ENCODE results near the gene MICU2. TPM values are rescaled to one million over a fixed set of nuclear protein-coding genes. Genes with fewer than 3 reads are reported as not detected.

MICU2 gene
- total RNA-seq, 1 donor from 2014 or later, result 61.9 TPM

DNA sequence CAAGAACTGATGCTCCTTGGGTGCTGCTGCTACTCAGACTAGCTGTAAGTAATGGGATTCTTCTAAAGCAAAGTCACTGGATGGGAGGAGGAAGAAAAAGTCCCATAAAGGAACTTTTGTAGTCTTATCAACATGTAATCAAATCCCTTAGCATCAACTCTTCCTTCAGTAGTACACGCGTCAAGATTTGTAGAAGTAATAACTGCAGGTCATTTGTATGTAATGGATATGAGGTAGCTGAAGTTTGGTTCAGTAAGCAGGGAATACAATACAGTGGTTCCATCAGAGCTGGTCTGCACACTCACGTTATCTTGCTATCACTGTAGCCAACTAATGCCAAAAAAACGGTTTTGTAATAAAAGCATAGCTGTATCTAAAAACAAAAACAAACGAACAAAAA is 72.5 kb downstream of the MICU2 start:
- intact Hi-C loops (cut with DNase I), result no loop called here
- Histone ChIP-seq H3K4me3 (no peak overlapping the region), H3K9me3 (no peaks in the 10 kb centered on the region), H3K4me1 (no peaks in the 10 kb centered on the region), H3K27ac (no peak overlapping the region), H3K27me3 (no peaks in the 10 kb centered on the region), H3K36me3 (no peaks in the 10 kb centered on the region)
- TF ChIP-seq POLR2AphosphoS5 (IDR thresholded peaks at IDR 0.05; ENCODE audit: insufficient read depth in 1 of 2, low read depth in 1 of 2) (no peak), POLR2A (IDR thresholded peaks at IDR 0.05) (no peak)
- TF ChIP-seq, protein P1, sequence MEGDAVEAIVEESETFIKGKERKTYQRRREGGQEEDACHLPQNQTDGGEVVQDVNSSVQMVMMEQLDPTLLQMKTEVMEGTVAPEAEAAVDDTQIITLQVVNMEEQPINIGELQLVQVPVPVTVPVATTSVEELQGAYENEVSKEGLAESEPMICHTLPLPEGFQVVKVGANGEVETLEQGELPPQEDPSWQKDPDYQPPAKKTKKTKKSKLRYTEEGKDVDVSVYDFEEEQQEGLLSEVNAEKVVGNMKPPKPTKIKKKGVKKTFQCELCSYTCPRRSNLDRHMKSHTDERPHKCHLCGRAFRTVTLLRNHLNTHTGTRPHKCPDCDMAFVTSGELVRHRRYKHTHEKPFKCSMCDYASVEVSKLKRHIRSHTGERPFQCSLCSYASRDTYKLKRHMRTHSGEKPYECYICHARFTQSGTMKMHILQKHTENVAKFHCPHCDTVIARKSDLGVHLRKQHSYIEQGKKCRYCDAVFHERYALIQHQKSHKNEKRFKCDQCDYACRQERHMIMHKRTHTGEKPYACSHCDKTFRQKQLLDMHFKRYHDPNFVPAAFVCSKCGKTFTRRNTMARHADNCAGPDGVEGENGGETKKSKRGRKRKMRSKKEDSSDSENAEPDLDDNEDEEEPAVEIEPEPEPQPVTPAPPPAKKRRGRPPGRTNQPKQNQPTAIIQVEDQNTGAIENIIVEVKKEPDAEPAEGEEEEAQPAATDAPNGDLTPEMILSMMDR (IDR thresholded peaks at IDR 0.05), result no peak
- DNase-seq (ENCODE audit: extremely low spot score in 2 of 2), result no peak

DNA sequence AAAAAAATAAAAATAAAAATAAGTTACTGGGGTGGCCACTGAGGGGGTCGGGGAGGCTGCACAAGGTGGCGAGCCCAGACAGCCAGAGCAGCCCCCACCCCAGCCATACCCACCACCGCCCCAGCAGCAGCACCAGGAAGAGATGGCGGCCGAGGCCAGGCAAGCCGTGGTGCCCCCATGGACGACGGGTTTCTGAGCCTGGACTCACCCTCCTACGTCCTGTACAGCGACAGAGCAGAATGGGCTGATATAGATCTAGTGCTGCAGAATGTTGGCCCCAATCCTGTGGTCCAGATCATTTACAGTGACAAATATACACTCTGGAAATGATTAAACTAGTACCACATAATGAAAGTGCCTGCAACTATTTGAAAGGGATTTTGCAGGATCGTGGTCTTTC is 73.3 kb downstream of the MICU2 start:
- no peaks in the 10 kb centered on the region for H3K27me3 ChIP-seq

DNA sequence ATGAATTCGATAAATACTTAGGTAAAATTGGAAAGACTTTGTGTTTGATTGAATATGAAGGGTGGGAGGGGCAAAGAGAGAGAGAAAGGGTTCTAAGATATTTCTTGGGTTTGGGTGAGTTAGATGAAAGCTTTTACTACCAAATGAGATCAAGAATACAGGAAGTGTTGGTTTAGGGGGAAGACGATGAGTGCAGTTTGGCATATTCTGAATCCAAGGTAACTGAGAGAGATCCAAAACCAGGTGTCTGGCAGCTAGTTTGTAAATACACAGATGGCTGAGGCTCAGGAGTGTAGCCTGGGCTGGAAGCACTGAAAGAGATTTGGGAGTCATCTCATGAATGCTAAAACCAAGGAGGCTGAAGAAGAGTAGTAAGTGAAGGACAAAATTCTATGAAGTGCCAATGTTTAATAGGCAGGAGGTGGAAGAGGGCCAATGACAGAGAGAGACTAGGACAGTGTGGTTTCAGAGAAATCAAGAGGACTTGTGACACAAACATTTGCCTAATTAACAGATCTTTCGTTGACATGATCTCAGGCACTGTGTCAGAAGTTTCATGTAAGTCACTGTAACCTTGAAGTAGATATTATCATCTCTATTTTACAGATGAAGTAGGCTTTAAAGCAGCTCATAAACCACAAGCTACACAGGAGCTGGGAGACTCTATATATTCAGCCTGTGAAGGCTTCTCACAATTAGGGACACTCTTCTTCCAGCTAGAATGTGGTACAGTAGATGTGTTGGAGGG is 74.7 kb downstream of the MICU2 start:
- Histone ChIP-seq H3K27me3 (no peaks in the 10 kb centered on the region), H3K4me3 (no peak overlapping the region), H3K36me3 (no peaks in the 10 kb centered on the region), H3K4me1 (no peaks in the 10 kb centered on the region), H3K9me3 (no peaks in the 10 kb centered on the region), H3K27ac (no peak overlapping the region)
- intact Hi-C loops (cut with DNase I), result no loop called here
- DNase-seq (ENCODE audit: extremely low spot score in 2 of 2), result no peak
- TF ChIP-seq, protein P1 (IDR thresholded peaks at IDR 0.05), result no peak
- no peak for TF ChIP-seq POLR2AphosphoS5 (IDR thresholded peaks at IDR 0.05; ENCODE audit: insufficient read depth in 1 of 2, low read depth in 1 of 2)
- TF ChIP-seq POLR2A (IDR thresholded peaks at IDR 0.05), result no peak

More for the DNA sequence above, 73.3 kb downstream of the MICU2 start:
- TF ChIP-seq POLR2A (IDR thresholded peaks at IDR 0.05), result no peak
- no peak for TF ChIP-seq POLR2AphosphoS5 (IDR thresholded peaks at IDR 0.05; ENCODE audit: insufficient read depth in 1 of 2, low read depth in 1 of 2)
- TF ChIP-seq, protein P1 (IDR thresholded peaks at IDR 0.05), result no peak
- DNase-seq (ENCODE audit: extremely low spot score in 2 of 2), result no peak
- intact Hi-C loops (cut with DNase I), result no loop called here
- Histone ChIP-seq H3K27ac (no peak overlapping the region), H3K4me3 (no peak overlapping the region), H3K36me3 (no peaks in the 10 kb centered on the region), H3K4me1 (no peaks in the 10 kb centered on the region), H3K9me3 (no peaks in the 10 kb centered on the region)

DNA sequence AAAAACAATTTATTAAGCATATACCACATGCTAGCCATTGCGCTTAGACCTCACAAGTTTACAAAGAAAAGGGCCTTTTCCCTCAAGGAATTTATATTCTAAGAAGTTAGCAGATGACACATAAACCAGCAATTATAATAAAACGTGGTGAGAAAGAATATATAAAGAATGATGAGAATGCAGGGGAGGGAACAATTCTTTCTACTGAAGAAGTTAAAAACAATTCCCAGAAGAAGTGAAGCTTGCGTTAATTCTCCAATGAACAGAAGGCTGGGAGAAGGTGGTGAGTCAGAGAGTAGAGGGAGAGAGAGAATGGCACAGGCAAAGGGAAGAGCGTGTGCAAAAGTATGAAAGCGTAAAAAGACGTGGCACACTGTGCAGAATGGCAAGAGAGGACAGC is 75.4 kb downstream of the MICU2 start:
- no peak for TF ChIP-seq POLR2AphosphoS5 (IDR thresholded peaks at IDR 0.05; ENCODE audit: insufficient read depth in 1 of 2, low read depth in 1 of 2)
- TF ChIP-seq, protein P1 (IDR thresholded peaks at IDR 0.05), result no peak
- no peak for TF ChIP-seq POLR2A (IDR thresholded peaks at IDR 0.05)
- no peak for DNase-seq (ENCODE audit: extremely low spot score in 2 of 2)
- H3K4me1 ChIP-seq, result no peaks in the 10 kb centered on the region
- H3K27me3 ChIP-seq, result no peaks in the 10 kb centered on the region
- H3K9me3 ChIP-seq, result no peaks in the 10 kb centered on the region
- H3K27ac ChIP-seq, result no peak overlapping the region
- H3K4me3 ChIP-seq, result no peak overlapping the region
- H3K36me3 ChIP-seq, result no peaks in the 10 kb centered on the region
- intact Hi-C loops (cut with DNase I), result no loop called here
